Nephron (organoid): Measurements from ENCODE around the gene MCF2L.

Experiments used
- H3K27ac Mint-ChIP-seq, 3 experiments: 2 replicates each; pipeline ENCODE4 v1.8.0; 2020; ENCODE audit warnings: mixed read lengths in 3 of 3, mild to moderate bottlenecking in 2 of 3, moderate library complexity in 1 of 3
- H3K27me3 Mint-ChIP-seq: 2 replicates; pipeline ENCODE4 v1.8.0; 2021; ENCODE audit warnings: low read depth, mild to moderate bottlenecking, moderate library complexity, mixed read lengths
- H3K36me3 Mint-ChIP-seq: 2 replicates; pipeline ENCODE4 v1.8.0; 2020; ENCODE audit warnings: low read depth, mixed read lengths
- H3K4me1 Mint-ChIP-seq: 2 replicates; pipeline ENCODE4 v1.8.0; 2020; ENCODE audit warnings: mixed read lengths
- H3K4me3 Mint-ChIP-seq, 3 experiments: 2 replicates each; pipeline ENCODE4 v1.8.0; 2020; ENCODE audit warnings: mild to moderate bottlenecking in 3 of 3, mixed read lengths in 3 of 3, moderate library complexity in 2 of 3
- H3K9me3 Mint-ChIP-seq: 2 replicates; pipeline ENCODE4 v1.8.0; 2020; ENCODE audit warnings: mixed read lengths
- TF ChIP-seq, protein P1 (sequence below), 3 experiments: fragments of 200-600 bp; sonication (generic); IDR thresholded peaks; one replicate each; pipeline ENCODE4 v1.5.0; 2021; ENCODE audit warnings: antibody characterized with exemption in 3 of 3; ENCODE audit not compliant: unreplicated experiment in 3 of 3

The MCF2L gene

GRCh38 chr13:113058129-113058987 is 89.3 kb downstream of the MCF2L start:
- TF ChIP-seq, protein P1, sequence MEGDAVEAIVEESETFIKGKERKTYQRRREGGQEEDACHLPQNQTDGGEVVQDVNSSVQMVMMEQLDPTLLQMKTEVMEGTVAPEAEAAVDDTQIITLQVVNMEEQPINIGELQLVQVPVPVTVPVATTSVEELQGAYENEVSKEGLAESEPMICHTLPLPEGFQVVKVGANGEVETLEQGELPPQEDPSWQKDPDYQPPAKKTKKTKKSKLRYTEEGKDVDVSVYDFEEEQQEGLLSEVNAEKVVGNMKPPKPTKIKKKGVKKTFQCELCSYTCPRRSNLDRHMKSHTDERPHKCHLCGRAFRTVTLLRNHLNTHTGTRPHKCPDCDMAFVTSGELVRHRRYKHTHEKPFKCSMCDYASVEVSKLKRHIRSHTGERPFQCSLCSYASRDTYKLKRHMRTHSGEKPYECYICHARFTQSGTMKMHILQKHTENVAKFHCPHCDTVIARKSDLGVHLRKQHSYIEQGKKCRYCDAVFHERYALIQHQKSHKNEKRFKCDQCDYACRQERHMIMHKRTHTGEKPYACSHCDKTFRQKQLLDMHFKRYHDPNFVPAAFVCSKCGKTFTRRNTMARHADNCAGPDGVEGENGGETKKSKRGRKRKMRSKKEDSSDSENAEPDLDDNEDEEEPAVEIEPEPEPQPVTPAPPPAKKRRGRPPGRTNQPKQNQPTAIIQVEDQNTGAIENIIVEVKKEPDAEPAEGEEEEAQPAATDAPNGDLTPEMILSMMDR (IDR thresholded peaks at IDR 0.05; ENCODE audit: unreplicated experiment in 3 of 3), result no peak
- H3K4me1 Mint-ChIP-seq, result peaks cover 10% of the 10 kb centered on the region
- H3K27me3 Mint-ChIP-seq, result no peaks in the 10 kb centered on the region
- no peak overlapping the region for H3K4me3 Mint-ChIP-seq
- no peaks in the 10 kb centered on the region for H3K9me3 Mint-ChIP-seq
- H3K27ac Mint-ChIP-seq, result no peak overlapping the region
- no peaks in the 10 kb centered on the region for H3K36me3 Mint-ChIP-seq

GRCh38 chr13:113058988-113059850 is 90.2 kb downstream of the MCF2L start:
- H3K27ac Mint-ChIP-seq, result no peak overlapping the region
- peaks cover 8% of the 10 kb centered on the region for H3K4me1 Mint-ChIP-seq
- TF ChIP-seq, protein P1 (IDR thresholded peaks at IDR 0.05; ENCODE audit: unreplicated experiment in 3 of 3), result no peak
- H3K4me3 Mint-ChIP-seq, result no peak overlapping the region
- H3K9me3 Mint-ChIP-seq, result no peaks in the 10 kb centered on the region
- H3K27me3 Mint-ChIP-seq, result no peaks in the 10 kb centered on the region
- peaks cover 1% of the 10 kb centered on the region for H3K36me3 Mint-ChIP-seq

- Mint-ChIP-seq H3K27ac (no peak overlapping the region), H3K9me3 (no peaks in the 10 kb centered on the region), H3K4me3 (no peak overlapping the region), H3K27me3 (no peaks in the 10 kb centered on the region), H3K4me1 (peaks cover 12% of the 10 kb centered on the region), H3K36me3 (peaks cover 8% of the 10 kb centered on the region)
- TF ChIP-seq, protein P1 (IDR thresholded peaks at IDR 0.05; ENCODE audit: unreplicated experiment in 3 of 3), result no peak
These were observed 90.9 kb downstream of the MCF2L start for GRCh38 chr13:113059891-113060290.

DNA sequence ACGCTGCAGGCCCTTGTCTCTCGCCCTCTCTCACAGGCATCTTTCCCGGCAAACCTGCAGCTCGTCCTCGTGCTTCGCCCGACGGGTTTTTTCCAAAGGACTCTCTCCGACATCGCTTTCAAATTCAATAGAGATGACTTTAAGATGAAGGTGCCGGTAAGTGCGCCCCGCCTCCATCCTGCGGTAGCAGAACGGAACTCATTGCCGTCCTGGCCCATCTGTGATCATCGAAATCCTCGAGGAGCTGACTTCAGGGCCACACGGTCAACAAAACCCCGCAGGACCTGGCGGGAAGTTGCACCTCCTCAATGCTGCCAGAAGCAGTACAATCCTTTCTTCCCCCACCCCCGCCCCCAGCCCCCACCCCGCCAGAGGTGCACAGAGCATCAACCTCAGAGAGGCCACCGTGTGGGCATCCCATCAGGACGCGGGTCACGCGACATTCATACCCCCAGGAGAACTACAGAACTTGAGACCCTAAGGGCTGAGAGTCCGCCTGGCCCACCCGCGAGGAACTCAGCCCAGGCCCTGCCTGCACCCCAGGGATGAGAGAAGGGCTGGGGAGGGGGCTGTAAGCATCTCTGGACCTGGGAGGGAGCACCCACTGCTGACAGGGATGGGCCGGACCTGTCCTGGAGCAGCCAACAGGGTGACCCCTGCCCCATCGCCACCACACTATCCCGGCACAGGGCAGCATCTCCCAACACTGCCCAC is 91.7 kb downstream of the MCF2L start:
- H3K4me1 Mint-ChIP-seq, result peaks cover 6% of the 10 kb centered on the region
- no peaks in the 10 kb centered on the region for H3K27me3 Mint-ChIP-seq
- TF ChIP-seq, protein P1 (IDR thresholded peaks at IDR 0.05; ENCODE audit: unreplicated experiment in 3 of 3), result no peak
- H3K9me3 Mint-ChIP-seq, result no peaks in the 10 kb centered on the region
- H3K4me3 Mint-ChIP-seq, result no peak overlapping the region
- peaks cover 8% of the 10 kb centered on the region for H3K36me3 Mint-ChIP-seq
- H3K27ac Mint-ChIP-seq, result no peak overlapping the region

- H3K4me1 Mint-ChIP-seq, result peaks cover 6% of the 10 kb centered on the region
- H3K9me3 Mint-ChIP-seq, result no peaks in the 10 kb centered on the region
- no peaks in the 10 kb centered on the region for H3K27me3 Mint-ChIP-seq
- no peak overlapping the region for H3K4me3 Mint-ChIP-seq
- TF ChIP-seq, protein P1 (IDR thresholded peaks at IDR 0.05; ENCODE audit: unreplicated experiment in 3 of 3), result no peak
- no peak overlapping the region for H3K27ac Mint-ChIP-seq
- H3K36me3 Mint-ChIP-seq, result peaks cover 8% of the 10 kb centered on the region
These were observed 92.2 kb downstream of the MCF2L start for GRCh38 chr13:113061271-113061625.
